Hepatocyte (in vitro differentiated cells): ENCODE results near the gene TOP2A.
"Not testable (repeated sequence)": the region's sequence is repeated elsewhere in the genome, so short reads cannot be mapped to it uniquely, and the experiment has no call there.

Experiments
- EZH2phosphoT487 ChIP-seq: fragments of 200-600 bp; sonication (generic); IDR thresholded peaks from one replicate; pipeline ENCODE4 v1.6.1; 2018; ENCODE audit warnings: antibody characterized with exemption, mild to moderate bottlenecking, low read depth, moderate library complexity; ENCODE audit not compliant: unreplicated experiment, severe bottlenecking
- TF ChIP-seq, protein P1 (sequence below): fragments of 200-600 bp; sonication (generic); IDR thresholded peaks from 2 replicates; pipeline ENCODE4 v1.5.1; 2016; ENCODE audit warnings: antibody characterized with exemption, mild to moderate bottlenecking; ENCODE audit not compliant: poor library complexity

GRCh38 chr17:40367728-40368127 lies 50.0 kb downstream of the TOP2A start:
- TF ChIP-seq, protein P1, sequence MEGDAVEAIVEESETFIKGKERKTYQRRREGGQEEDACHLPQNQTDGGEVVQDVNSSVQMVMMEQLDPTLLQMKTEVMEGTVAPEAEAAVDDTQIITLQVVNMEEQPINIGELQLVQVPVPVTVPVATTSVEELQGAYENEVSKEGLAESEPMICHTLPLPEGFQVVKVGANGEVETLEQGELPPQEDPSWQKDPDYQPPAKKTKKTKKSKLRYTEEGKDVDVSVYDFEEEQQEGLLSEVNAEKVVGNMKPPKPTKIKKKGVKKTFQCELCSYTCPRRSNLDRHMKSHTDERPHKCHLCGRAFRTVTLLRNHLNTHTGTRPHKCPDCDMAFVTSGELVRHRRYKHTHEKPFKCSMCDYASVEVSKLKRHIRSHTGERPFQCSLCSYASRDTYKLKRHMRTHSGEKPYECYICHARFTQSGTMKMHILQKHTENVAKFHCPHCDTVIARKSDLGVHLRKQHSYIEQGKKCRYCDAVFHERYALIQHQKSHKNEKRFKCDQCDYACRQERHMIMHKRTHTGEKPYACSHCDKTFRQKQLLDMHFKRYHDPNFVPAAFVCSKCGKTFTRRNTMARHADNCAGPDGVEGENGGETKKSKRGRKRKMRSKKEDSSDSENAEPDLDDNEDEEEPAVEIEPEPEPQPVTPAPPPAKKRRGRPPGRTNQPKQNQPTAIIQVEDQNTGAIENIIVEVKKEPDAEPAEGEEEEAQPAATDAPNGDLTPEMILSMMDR, result not testable (repeated sequence)
- TF ChIP-seq EZH2phosphoT487, result not testable (repeated sequence)
